ENCODE measurements around the gene FREM2. TPM values are rescaled to one million over a fixed set of nuclear protein-coding genes. Genes with fewer than 3 reads are reported as not detected.

FREM2 gene
- polyA plus RNA-seq, 1 of the 3 experiments (the other 2 are of a cell fraction): not detected

GRCh38 chr13:38693641-38694040, 6.8 kb downstream of the FREM2 start:
- no peaks in the 10 kb centered on the region for H3K4me1 ChIP-seq (ENCODE audit: control insufficient read depth in 1 of 2, insufficient read depth in 2 of 2, low read depth in 1 of 2, low read length in 1 of 2)
- H3K4me2 ChIP-seq: no peak overlapping the region
- no peak overlapping the region for H3K4me3 ChIP-seq (ENCODE audit: low read depth in 2 of 2, low read length in 1 of 2)
- H3K27ac ChIP-seq (ENCODE audit: low read depth in 2 of 2, low read length in 1 of 2): no peak overlapping the region
- 34% methylated on average over 2 of the region's 2 CpGs for WGBS (ENCODE audit: low lambda C conversion rate)
- no peaks in the 10 kb centered on the region for H3K9me3 ChIP-seq
- H3K79me2 ChIP-seq (ENCODE audit: insufficient read depth): no peaks in the 10 kb centered on the region
- H3K9ac ChIP-seq: no peak overlapping the region
- TF ChIP-seq POLR2AphosphoS5 (IDR thresholded peaks at IDR 0.05; ENCODE audit: low read depth, low read length): no peak
- TF ChIP-seq TEAD4 (IDR thresholded peaks at IDR 0.05; ENCODE audit: borderline replicate concordance, insufficient read depth): no peak
- no peak for TF ChIP-seq EP300 (IDR thresholded peaks at IDR 0.05; ENCODE audit: borderline replicate concordance in 1 of 2, low read depth in 1 of 2, low read length in 1 of 2)
- no peak for TF ChIP-seq CHD2 (IDR thresholded peaks at IDR 0.05; ENCODE audit: low read length, partially characterized antibody)
- no peak for TF ChIP-seq USF1 (IDR thresholded peaks at IDR 0.05; ENCODE audit: borderline replicate concordance, low read depth)
- no peak for TF ChIP-seq MAX (IDR thresholded peaks at IDR 0.05; ENCODE audit: low read depth)
- TF ChIP-seq RCOR1 (IDR thresholded peaks at IDR 0.05; ENCODE audit: low read length): no peak
- TF ChIP-seq REST (IDR thresholded peaks at IDR 0.05; ENCODE audit: low read depth, low read length): no peak
- TF ChIP-seq FOSL2 (IDR thresholded peaks at IDR 0.05; ENCODE audit: borderline replicate concordance, low read depth): no peak
- TF ChIP-seq, protein P1, sequence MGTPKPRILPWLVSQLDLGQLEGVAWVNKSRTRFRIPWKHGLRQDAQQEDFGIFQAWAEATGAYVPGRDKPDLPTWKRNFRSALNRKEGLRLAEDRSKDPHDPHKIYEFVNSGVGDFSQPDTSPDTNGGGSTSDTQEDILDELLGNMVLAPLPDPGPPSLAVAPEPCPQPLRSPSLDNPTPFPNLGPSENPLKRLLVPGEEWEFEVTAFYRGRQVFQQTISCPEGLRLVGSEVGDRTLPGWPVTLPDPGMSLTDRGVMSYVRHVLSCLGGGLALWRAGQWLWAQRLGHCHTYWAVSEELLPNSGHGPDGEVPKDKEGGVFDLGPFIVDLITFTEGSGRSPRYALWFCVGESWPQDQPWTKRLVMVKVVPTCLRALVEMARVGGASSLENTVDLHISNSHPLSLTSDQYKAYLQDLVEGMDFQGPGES (IDR thresholded peaks at IDR 0.05; ENCODE audit: low read depth, low read length): no peak
- TF ChIP-seq MEF2A (IDR thresholded peaks at IDR 0.05; ENCODE audit: borderline replicate concordance, low read depth): no peak
- no peaks in the 10 kb centered on the region for H4K20me1 ChIP-seq (ENCODE audit: insufficient read depth)
- CTCF ChIA-PET: no interaction called here
- H2AFZ ChIP-seq (ENCODE audit: low read depth): no peak overlapping the region
- H3K27me3 ChIP-seq (ENCODE audit: insufficient read depth): no peaks in the 10 kb centered on the region
- DNase-seq: no peak
- no peaks in the 10 kb centered on the region for H3K9me2 ChIP-seq
- no peaks in the 10 kb centered on the region for H3K36me3 ChIP-seq (replicated peaks in 1 of 2; ENCODE audit: control insufficient read depth in 1 of 2, insufficient read depth in 2 of 2, low read length in 1 of 2)
- H3F3A ChIP-seq (replicated peaks; ENCODE audit: insufficient read depth): no peaks in the 10 kb centered on the region
- POLR2A ChIA-PET: no interaction called here

GRCh38 chr13:38697197-38697596, 10.3 kb downstream of the FREM2 start:
- no peak overlapping the region for H3K9ac ChIP-seq
- H3K27ac ChIP-seq (ENCODE audit: low read depth in 2 of 2, low read length in 1 of 2): no peak overlapping the region
- no peaks in the 10 kb centered on the region for H3K79me2 ChIP-seq (ENCODE audit: insufficient read depth)
- H2AFZ ChIP-seq (ENCODE audit: low read depth): no peak overlapping the region
- H3K4me2 ChIP-seq: no peak overlapping the region
- CTCF ChIA-PET: interaction anchor here (0.9 kb wide), 1 partner anchor 12 kb away, joined by 3 read pairs; no protein-coding TSS in a partner anchor
- no peaks in the 10 kb centered on the region for H3K9me3 ChIP-seq
- TF ChIP-seq CHD2 (IDR thresholded peaks at IDR 0.05; ENCODE audit: low read length, partially characterized antibody): no peak
- TF ChIP-seq NFIC (IDR thresholded peaks at IDR 0.05; ENCODE audit: borderline replicate concordance): no peak
- H3K4me1 ChIP-seq (ENCODE audit: control insufficient read depth in 1 of 2, insufficient read depth in 2 of 2, low read depth in 1 of 2, low read length in 1 of 2): no peaks in the 10 kb centered on the region; a peak in 1 of 4 replicates
- no peaks in the 10 kb centered on the region for H3F3A ChIP-seq (replicated peaks; ENCODE audit: insufficient read depth)
- 22% methylated on average over 1 of the region's 1 CpG for whole genome bisulfite sequencing (ENCODE audit: low lambda C conversion rate)
- no peaks in the 10 kb centered on the region for H3K36me3 ChIP-seq (replicated peaks in 1 of 2; ENCODE audit: control insufficient read depth in 1 of 2, insufficient read depth in 2 of 2, low read length in 1 of 2)
- no peak for DNase-seq
- H3K9me2 ChIP-seq: no peaks in the 10 kb centered on the region
- POLR2A ChIA-PET: no interaction called here
- no peaks in the 10 kb centered on the region for H4K20me1 ChIP-seq (ENCODE audit: insufficient read depth)
- no peaks in the 10 kb centered on the region for H3K27me3 ChIP-seq (ENCODE audit: insufficient read depth)
- no peak overlapping the region for H3K4me3 ChIP-seq (ENCODE audit: low read depth in 2 of 2, low read length in 1 of 2)
